AG10803 (cell line): ENCODE data around the gene SLC29A1.

Experiments used
- DNase-seq: peaks from one replicate; pipeline ENCODE4 v3.0.0; 2010; ENCODE audit warnings: low read depth
- H3K4me3 ChIP-seq: 2 replicates; pipeline ENCODE4 v1.5.1; 2011; ENCODE audit warnings: mild to moderate bottlenecking, low read length, control low read depth
- CTCF ChIP-seq: conservative IDR thresholded peaks from 2 replicates; pipeline ENCODE4 v1.5.1; 2011; ENCODE audit warnings: mild to moderate bottlenecking, low read length, control low read depth, inconsistent platforms

SLC29A1 gene

GRCh38 chr6:44224029-44224964 is 902 bp downstream of the SLC29A1 start:
- peak overlapping the region; percentile 57 for H3K4me3 ChIP-seq
- no peak for TF ChIP-seq CTCF
- no peak for DNase-seq

- DNase-seq, result no peak
- no peak for TF ChIP-seq CTCF
- H3K4me3 ChIP-seq, result no peak overlapping the region
Measured at GRCh38 chr6:44224965-44225305, 1.5 kb downstream of the SLC29A1 start.

GRCh38 chr6:44225579-44226325 is 2.4 kb downstream of the SLC29A1 start:
- no peak for DNase-seq
- H3K4me3 ChIP-seq, result no peak overlapping the region
- no peak for TF ChIP-seq CTCF

- TF ChIP-seq CTCF, result no peak
- DNase-seq, result no peak
- H3K4me3 ChIP-seq, result no peak overlapping the region
Measured at GRCh38 chr6:44226368-44227147, 3.2 kb downstream of the SLC29A1 start.

- DNase-seq, result no peak
- H3K4me3 ChIP-seq, result no peak overlapping the region
- no peak for TF ChIP-seq CTCF
Measured at GRCh38 chr6:44227148-44227793, 3.9 kb downstream of the SLC29A1 start.

- TF ChIP-seq CTCF, result no peak
- no peak overlapping the region for H3K4me3 ChIP-seq
- no peak for DNase-seq
Measured at GRCh38 chr6:44228031-44228430, 4.6 kb downstream of the SLC29A1 start.
